ENCODE data around the gene ZNF41. TPM values are rescaled to one million over a fixed set of nuclear protein-coding genes. Genes with fewer than 3 reads are reported as not detected.

ZNF41 gene
- total RNA-seq, 8 experiments from 2014 or later, result 3.7 to 9.8 (median 5.7) TPM

GRCh38 chrX:47446431-47446830, 36.6 kb downstream of the ZNF41 start:
- WGBS, 10 experiments, result 58 to 100% methylated on average over 1 to 2 of the region's 2 CpGs; no CpG with 5 or more reads in 8 of the 10 experiments
- H3K4me1 ChIP-seq (replicated peaks in 1 of 2), result no peaks in the 10 kb centered on the region
- in situ Hi-C loops (cut with MboI; ENCODE audit: low pct_unique_long_range_greater_than_20kb in 2 of 9, low sequenced_read_pairs in 9 of 9, unreplicated experiment in 9 of 9), result no loop called here
- no peak for ATAC-seq (replicated peaks in 6 of 8)
- H3K4me3 ChIP-seq, result no peak overlapping the region
- no peak overlapping the region for H3K27ac ChIP-seq

- H3K4me3 ChIP-seq, result no peak overlapping the region
- 49 to 100% (median 76%) methylated on average over 1 to 4 of the region's 5 CpGs; no CpG with 5 or more reads in 6 of the 10 experiments for WGBS, 10 experiments
- in situ Hi-C loops (cut with MboI; ENCODE audit: low pct_unique_long_range_greater_than_20kb in 2 of 9, low sequenced_read_pairs in 9 of 9, unreplicated experiment in 9 of 9), result no loop called here
- no peak for ATAC-seq (replicated peaks in 6 of 8)
- no peaks in the 10 kb centered on the region for H3K4me1 ChIP-seq (replicated peaks in 1 of 2)
- no peak overlapping the region for H3K27ac ChIP-seq
Measured at GRCh38 chrX:47430925-47431324, 52.1 kb downstream of the ZNF41 start.

GRCh38 chrX:47422444-47422843, 60.6 kb downstream of the ZNF41 start:
- in situ Hi-C loops (cut with MboI; ENCODE audit: low pct_unique_long_range_greater_than_20kb in 2 of 9, low sequenced_read_pairs in 9 of 9, unreplicated experiment in 9 of 9), result no loop called here
- ATAC-seq (replicated peaks in 6 of 8), result no peak
- Histone ChIP-seq H3K27ac (no peak overlapping the region), H3K4me3 (no peak overlapping the region), H3K4me1 (replicated peaks in 1 of 2) (no peaks in the 10 kb centered on the region)
- 0 to 36% (median 0%) methylated on average over 1 to 2 of the region's 2 CpGs; no CpG with 5 or more reads in 6 of the 10 experiments for WGBS, 10 experiments

- H3K27ac ChIP-seq, result no peak overlapping the region
- no peak overlapping the region for H3K4me3 ChIP-seq
- ATAC-seq (replicated peaks in 6 of 8), result no peak
- in situ Hi-C loops (cut with MboI; ENCODE audit: low pct_unique_long_range_greater_than_20kb in 2 of 9, low sequenced_read_pairs in 9 of 9, unreplicated experiment in 9 of 9), result no loop called here
- H3K4me1 ChIP-seq (replicated peaks in 1 of 2), result no peaks in the 10 kb centered on the region
- WGBS, 10 experiments, result 0 to 100% (median 0%) methylated on average over 1 to 5 of the region's 5 CpGs; no CpG with 5 or more reads in 5 of the 10 experiments
Measured at GRCh38 chrX:47420962-47421361, 62.1 kb downstream of the ZNF41 start.

GRCh38 chrX:47420265-47420664, 62.8 kb downstream of the ZNF41 start:
- no peak overlapping the region for H3K4me3 ChIP-seq
- no peaks in the 10 kb centered on the region for H3K4me1 ChIP-seq (replicated peaks in 1 of 2)
- in situ Hi-C loops (cut with MboI; ENCODE audit: low pct_unique_long_range_greater_than_20kb in 2 of 9, low sequenced_read_pairs in 9 of 9, unreplicated experiment in 9 of 9), result no loop called here
- 60 to 100% (median 96%) methylated on average over 1 to 3 of the region's 4 CpGs; no CpG with 5 or more reads in 6 of the 10 experiments for WGBS, 10 experiments
- H3K27ac ChIP-seq, result no peak overlapping the region
- ATAC-seq (replicated peaks in 6 of 8), result no peak

- Histone ChIP-seq H3K4me1 (replicated peaks in 1 of 2) (no peaks in the 10 kb centered on the region), H3K4me3 (no peak overlapping the region), H3K27ac (no peak overlapping the region)
- 11 to 86% (median 79%) methylated on average over 2 to 5 of the region's 8 CpGs; no CpG with 5 or more reads in 5 of the 10 experiments for WGBS, 10 experiments
- ATAC-seq (replicated peaks in 6 of 8), result no peak
- in situ Hi-C loops (cut with MboI; ENCODE audit: low pct_unique_long_range_greater_than_20kb in 2 of 9, low sequenced_read_pairs in 9 of 9, unreplicated experiment in 9 of 9), result no loop called here
Measured at GRCh38 chrX:47413179-47413594, 69.8 kb downstream of the ZNF41 start.

Other genes with a start within 250 kb of the ZNF41 start
- 1 to 10 TPM in 2 of 8 experiments, under 1 TPM in 5, not detected in 1; 0.13 to 1.7 (median 0.85) TPM for gene ZNF157, start 112.6 kb downstream of the ZNF41 start, total RNA-seq
- 10 to 100 TPM in 7 of 8 experiments, 1 to 10 TPM in 1; 9.8 to 44.9 (median 25.4) TPM for gene ARAF, start 78.0 kb upstream of the ZNF41 start, total RNA-seq
- 1,000 to 10,000 TPM in 1 of 8 experiments, 100 to 1,000 TPM in 3, 10 to 100 TPM in 4; 27.2 to 9,569 (median 190) TPM for gene TIMP1, start 99.2 kb upstream of the ZNF41 start, total RNA-seq
- 10 to 100 TPM in 2 of 8 experiments, 1 to 10 TPM in 5, under 1 TPM in 1; 0.73 to 15.5 (median 6.1) TPM for gene SYN1, start 136.6 kb upstream of the ZNF41 start, total RNA-seq
- gene CFP, start 146.7 kb upstream of the ZNF41 start, total RNA-seq, result 1 to 10 TPM in 2 of 8 experiments, under 1 TPM in 6; 0.54 to 1.8 (median 0.65) TPM
- 10 to 100 TPM; 11.5 to 43.7 (median 19.7) TPM for gene ELK1, start 167.3 kb upstream of the ZNF41 start, total RNA-seq
- gene UXT, start 176.0 kb upstream of the ZNF41 start, total RNA-seq, result 100 to 1,000 TPM in 6 of 8 experiments, 10 to 100 TPM in 2; 82.2 to 184 (median 153) TPM